GM18907 (cell line): ENCODE results near the gene SLC13A4.
"Not testable (repeated sequence)": the region's sequence is repeated elsewhere in the genome, so short reads cannot be mapped to it uniquely, and the experiment has no call there.

Experiments used
- ATAC-seq: cut with Tn5 transposase; IDR thresholded peaks from one replicate; pipeline ENCODE4 v1.9.1; 2021; ENCODE audit warnings: mild to moderate bottlenecking, moderate library complexity; ENCODE audit not compliant: unreplicated experiment

Gene SLC13A4

DNA sequence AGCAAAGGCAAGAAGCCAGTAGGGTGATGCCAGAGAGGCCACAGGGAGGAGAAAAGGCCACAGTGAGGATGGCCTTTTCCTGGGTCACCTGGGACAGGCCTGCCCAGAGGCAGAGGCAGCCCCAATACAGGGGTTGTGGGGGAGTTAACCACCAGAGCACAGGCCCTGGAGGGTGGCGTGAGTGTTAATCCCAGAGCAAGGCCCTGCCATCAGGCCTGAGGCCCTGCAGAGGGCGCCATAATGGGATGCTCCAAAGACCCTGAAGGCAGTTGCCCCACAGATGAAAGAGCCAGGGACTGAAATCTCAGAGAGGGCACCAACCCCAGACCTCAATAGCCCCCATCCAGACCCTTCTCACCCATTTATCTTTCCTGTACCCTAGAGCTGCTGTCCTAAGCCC lies 23.9 kb downstream of the SLC13A4 start:
- no peak for ATAC-seq

DNA sequence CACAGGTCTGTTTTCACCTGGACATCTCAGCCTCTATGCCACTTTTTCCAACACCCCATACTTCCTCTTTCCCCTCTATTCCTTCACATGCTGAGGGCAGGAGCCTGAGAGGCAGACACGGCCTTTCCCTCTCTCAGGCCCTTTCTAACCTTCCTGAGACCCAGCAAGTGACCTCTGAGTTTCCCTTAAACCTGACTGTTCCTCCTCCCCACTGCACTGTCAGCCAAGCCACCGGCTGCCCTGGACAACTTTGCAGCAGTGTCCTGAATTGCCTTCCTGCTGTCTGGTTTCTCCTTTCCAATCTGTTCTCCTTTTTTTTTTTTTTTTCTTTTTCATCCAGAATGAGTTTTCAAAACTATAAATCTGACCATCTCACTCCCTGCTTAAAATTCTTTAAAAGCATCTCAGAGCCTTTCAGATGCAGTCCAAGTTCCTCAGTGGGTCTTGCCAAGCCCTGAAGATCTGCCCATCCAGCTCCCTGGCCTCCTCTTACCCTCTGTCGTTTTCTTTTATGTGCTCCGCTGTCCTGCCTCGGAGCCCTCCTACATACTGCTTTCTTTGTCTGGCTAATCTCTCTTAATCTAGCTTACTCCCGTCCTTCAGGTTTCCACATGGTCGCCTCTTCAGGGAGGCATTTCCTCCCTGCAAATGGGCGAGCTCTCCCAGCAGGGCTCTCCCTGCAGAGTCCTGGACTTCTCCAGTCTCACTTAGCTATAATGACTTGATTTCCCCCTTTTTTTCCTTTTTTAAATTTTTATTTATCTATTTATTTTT lies 30.5 kb downstream of the SLC13A4 start:
- no peak for ATAC-seq

DNA sequence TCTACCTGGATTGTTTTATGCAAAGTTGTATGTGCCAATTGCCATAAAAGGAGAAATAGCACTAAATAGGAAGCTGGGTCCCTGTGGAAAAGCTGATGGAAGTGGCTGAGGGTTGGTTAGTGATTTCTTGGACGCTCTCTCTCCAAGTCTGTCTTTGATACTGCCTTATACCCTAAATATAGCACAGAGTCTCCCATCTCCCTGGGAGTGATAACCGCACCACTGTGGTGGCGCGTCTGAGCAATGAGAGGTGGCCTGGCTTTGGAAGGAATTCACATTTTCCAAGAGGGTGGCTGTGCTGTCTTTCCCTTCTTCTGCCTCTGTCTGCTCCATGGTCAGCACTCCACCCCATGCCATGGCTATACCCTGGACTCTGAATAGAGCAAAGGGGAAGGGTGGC lies 34.4 kb downstream of the SLC13A4 start:
- ATAC-seq, result no peak

DNA sequence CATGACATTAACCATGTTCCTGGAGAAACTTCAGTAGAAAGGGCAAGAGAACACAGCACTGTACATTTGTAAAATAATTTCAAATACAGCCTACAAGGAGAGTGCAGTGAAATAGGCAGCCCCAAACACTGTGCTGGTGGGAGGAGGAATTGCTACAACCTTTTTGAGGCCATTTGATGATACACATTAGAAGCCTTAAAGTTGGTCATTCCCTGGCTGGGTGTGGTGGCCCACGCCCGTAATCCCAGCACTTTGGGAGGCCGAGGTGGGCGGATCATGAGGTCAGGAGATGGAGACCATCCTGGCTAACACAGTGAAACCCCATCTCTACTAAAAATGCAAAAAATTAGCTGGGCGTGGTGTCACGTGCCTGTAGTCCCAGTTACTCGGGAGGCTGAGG lies 35.4 kb downstream of the SLC13A4 start:
- ATAC-seq, result not testable (repeated sequence)

DNA sequence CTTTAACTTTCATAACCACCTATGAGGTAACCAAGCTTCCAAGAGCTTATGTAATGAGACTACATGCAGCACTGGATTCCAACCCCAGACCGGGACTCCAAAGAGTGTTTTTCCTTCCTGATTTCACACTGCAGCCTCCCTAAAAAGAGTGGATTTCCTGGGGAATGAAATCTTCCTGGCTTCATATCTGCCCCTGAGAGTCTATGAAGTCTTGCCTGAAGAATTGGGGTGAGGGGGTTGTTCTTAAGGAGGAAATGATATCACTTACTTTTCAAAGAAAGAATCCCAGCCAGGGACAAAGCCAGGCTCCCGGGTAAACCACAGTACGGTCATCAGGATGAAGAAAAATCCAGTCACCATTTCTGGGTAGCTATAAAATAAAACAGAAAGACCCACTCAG lies 35.9 kb downstream of the SLC13A4 start:
- ATAC-seq, result no peak

DNA sequence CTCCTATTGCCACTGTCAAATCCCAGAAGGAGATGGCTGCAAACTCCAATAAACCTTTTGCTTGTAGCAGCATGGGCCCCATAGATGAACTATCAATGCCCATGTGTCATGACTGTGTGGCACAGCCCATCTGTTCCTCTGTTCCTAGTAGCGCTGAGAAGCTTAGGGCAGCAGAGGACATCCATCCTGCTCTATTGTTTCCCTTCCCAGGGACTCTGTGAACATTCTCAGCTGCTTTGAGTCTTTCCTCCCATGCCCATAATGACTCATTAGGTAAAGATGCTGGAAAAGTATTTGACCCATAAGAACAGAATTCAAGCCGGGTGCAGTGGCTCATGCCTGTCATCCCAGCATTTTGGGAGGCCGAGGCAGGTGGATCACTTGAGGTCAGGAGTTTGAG lies 37.4 kb downstream of the SLC13A4 start:
- no peak for ATAC-seq

DNA sequence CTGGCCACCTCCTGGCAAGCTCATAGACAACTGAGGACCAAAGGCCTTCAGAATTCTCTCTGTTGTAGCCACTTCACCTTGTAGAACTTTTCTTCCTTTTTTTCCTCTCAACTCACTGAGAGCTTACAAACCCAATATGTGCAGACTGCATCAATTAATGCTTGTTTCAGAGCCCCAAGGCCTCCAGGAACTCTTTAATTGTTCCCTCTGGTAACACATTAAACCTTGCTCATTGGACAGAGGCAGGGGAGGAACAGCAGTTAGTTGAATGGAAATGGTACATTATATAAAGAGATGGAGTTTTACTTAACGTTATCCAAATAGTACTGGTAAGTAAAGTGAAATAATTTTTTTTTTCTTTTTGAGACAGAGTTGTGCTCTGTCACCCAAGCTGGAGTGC lies 40.5 kb downstream of the SLC13A4 start:
- ATAC-seq, result no peak

DNA sequence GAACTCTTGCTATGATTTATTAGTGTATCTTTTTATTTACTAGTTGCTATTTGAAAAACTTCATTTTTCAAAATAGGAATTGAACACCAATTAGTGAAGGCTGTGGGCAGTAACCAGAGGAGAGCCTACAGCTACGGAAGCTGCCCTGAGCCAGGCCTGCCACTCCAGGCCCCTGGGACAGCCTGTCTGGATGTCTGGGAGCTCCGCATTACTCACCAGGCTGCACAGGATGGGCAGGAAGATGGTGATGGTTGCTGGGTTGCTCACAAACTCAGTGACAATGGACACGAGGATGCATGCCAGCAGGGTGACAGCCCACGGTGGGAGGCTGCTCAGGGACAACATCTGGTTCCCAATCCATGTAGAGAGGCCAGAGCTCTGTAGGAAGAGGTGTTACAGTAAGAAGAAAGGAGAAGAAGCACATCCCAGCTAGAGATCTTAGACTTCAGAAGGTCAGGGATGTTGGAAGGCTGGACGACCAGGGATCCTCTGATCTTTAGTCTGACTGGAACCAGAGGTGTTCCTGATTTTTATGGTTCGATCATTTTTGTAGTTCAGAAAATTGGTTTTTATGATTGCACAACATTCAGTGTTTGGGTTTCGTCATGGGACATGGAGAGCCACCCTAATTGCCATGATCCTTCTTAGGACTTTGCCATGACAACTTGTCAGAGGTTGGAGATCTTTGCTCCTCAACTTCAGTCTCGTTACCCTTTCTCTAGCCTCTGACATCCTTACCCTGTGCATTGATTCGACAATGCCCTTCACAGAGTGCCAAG lies 42.5 kb downstream of the SLC13A4 start:
- no peak for ATAC-seq

DNA sequence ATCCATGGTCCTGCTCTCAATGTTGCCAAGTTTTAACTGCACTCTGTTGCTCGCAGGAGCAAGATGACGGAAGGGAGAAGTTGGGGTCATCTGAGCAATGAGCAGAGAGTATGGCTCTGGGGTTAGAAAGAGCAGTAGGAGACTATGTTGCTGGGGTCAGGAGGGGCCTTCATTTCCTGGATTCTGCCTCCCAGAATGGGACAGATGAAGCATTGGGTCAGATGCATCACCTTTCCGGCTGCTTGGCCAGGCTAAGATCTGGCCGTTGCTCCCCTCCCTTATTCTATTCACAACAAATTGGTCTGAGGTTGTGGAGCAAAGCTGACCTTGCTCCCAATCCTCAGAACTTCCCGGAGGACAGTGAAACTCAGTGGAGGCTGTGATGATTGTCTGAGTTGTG lies 43.3 kb downstream of the SLC13A4 start:
- ATAC-seq, result no peak

DNA sequence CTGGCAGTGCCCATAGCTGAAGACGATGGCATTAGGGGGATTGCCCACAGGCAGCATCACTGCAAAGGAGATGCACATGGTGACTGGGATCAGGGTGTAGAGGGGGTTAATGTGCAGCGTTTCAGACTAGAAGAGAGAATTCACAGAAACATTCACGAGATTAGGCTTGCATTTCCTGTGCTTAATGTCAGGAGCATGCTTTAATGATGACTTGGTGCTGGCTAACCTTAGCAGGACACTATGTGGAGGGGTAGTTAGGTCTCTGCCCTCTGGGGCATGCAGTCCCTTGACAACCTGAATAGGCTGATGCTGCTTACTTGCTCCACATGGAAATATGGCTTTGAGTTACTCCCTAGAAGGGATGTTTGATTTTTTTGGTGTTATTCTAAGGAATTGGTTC lies 43.9 kb downstream of the SLC13A4 start:
- no peak for ATAC-seq

DNA sequence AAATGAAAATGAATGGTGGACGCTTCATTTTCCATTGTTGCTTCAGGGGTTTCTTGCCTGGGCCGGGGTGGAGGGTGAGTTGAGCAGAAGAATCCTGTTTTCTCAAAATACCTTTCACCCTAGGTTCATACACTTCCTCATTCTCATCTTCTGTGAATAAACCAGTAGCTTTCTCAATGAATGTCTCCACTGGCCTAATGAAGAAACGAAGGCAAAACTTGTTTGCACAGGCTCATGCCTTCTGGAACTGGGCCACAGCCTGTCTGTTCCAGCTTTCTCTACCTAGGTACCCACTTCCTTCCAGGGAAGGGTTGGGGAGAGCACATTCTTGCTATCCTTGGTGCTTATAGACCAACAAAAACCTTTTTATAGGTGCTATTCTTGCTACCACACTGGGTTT lies 44.4 kb downstream of the SLC13A4 start:
- ATAC-seq, result no peak

DNA sequence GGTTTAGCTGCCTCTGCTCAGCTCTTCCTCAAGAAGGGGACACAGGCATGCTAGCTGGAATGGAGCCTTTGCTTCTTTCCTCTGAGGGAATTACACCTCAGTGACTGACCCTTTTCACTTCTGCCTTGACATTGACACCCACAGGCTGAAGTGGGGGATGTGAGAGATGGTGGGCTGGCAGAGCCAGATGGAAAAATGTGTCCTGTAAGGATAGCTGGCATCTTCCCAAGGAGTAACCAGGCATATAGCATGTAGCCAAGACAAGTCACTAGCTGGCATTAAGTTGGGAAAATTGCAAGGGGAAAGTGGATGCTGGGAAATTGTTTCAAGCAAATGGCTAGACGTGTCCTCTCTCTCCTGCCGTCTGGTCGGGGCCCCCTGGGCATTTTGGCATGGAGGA lies 45.8 kb downstream of the SLC13A4 start:
- ATAC-seq, result no peak

DNA sequence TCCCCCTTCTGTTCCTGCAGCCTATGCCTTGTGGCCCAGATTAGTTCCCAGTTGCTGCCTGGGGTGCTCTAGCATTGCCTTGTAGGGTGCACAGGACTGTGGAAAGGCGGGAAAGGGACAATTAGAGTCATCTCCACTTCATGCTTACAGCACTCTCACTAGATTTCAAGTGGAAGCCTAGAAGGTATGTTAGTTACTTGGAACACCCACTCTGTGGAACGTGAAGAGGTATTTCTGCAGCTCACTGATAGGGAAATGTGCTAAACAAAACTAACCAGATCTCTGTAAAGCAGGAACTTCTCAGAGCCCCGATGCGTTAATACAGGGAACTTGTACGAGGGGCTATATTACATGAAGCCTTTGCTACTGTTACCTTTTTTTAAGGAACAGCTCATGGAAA lies 46.2 kb downstream of the SLC13A4 start:
- no peak for ATAC-seq

DNA sequence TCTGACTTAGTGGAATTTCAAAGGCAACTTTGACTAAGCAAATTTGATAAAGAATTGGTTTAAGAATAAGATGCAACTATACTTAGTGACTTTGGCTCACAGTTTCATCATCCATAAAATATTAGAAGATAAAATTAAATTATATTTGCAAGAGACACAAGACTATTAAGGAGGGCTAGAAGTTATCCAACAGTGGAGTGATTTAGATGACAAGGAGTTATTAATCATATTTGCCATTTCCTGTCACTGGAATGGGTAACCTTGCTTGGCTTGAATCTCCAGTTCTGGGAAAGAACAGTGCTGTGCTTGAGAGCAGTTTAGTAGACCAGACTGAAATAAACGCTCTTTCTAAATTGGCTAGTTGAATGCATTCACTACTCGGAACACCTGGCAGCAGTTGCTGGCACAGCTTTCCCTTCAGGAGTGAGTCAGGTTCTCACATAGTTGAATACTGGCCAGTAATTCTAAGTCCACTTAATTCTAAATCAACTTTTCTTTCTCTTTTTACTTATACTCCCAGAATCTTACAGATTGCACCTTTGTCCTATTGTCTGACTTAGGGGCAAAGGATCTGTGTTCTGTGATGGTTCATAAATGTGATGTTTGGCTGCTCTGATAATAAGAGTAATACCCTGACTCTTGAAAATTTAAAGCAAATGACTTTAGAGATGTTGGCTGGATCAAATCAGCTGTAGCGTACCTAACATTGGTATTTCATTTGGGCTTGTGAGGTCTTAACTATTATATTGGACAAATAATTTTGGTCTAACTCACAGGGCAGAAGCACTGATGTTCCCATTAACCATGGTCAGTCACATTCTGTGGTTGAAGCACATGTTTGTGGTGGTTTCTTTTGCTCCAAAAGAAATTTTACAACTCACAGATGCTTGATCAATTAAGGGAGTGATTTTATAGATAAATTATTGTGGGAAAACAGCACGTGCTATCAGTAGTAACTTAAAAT lies 49.1 kb downstream of the SLC13A4 start:
- no peak for ATAC-seq

DNA sequence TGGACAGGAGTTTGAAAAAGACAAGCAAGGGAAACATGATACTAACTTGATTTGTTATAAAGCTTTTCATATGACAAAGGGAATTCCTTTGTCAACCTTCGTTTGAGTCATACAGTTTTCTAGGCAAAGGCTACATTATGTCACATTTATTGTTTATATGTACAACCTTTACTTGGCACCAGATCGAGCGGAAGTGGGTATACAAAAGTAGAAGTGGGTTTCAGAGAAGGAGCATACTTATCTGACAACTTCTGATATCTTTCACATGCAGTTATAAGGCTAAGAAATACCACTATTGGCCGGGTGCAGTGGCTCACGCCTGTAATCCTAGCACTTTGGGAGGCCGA lies 54.7 kb downstream of the SLC13A4 start:
- ATAC-seq, result no peak

DNA sequence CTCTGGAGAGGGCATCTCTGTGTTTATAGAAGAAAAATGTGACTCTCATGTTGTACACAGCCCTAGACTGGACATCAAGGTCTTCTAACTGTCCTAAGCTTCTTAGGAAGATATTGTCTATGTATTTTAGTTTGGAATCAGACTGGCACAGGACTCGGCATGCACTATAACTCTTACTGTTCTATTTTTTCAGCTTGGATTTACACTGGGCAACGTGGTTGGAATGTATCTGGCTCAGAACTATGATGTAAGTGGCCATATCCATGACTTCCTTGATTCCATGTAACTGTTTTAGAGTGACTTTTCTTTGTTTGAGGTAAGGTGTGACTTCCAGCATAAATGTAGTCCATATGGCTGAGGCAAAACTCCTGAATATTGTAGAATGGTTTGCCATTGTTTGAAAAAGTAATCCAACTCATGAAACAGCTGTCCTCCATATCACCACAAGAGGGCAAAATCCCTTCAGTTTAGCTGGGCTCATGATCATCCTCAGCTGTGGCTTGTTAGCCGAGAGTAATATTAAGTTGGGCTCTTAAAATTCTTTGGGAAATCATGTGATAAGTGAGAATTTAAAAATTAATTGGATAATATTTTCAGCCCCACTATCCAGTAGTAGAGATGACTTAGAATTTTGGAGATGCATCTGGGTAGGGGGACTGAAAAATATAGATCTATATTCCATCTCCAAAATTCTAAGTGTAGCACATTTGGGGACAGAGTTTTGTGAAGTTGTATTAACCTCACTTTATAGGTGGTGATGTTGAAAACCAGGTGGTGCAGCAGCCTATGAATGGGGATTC lies 55.2 kb downstream of the SLC13A4 start:
- ATAC-seq, result peak; percentile 85

DNA sequence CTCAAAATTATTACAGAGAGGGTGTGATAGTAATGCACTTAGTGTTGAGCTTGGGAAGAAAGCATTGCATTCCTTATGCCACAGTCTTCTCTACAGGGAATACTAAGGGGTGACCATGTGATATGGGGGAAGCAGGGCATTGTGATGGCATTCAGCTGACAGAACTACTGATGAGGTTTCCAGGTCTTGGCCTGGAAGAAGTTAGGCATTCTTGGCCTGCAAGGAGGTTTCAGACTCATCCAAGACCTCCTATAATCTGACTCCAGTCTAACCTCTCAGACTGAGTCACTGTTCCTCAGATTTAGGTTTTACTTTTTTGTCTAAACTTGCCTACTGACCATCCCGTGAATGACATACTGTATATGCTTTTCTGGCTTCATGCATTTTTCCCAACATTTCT lies 57.8 kb downstream of the SLC13A4 start:
- no peak for ATAC-seq

DNA sequence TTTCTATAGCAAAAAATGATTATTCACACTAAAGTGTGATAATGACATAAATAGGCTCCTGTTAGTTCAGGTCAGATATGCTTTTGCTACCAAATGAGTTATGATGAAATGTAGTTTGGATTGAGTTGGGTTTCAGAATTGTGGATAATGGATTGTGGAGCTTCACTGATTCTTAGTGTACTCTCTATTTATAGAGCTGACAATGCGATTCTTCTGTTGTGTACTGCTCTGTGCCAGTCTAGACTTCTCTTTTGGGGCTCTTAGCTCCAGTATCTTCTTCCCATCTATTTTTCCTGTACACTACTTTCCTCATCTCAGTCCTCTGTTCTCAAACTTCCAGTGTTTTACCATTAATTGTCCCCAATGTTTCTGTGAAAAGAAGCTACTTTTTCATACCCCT lies 58.2 kb downstream of the SLC13A4 start:
- no peak for ATAC-seq

DNA sequence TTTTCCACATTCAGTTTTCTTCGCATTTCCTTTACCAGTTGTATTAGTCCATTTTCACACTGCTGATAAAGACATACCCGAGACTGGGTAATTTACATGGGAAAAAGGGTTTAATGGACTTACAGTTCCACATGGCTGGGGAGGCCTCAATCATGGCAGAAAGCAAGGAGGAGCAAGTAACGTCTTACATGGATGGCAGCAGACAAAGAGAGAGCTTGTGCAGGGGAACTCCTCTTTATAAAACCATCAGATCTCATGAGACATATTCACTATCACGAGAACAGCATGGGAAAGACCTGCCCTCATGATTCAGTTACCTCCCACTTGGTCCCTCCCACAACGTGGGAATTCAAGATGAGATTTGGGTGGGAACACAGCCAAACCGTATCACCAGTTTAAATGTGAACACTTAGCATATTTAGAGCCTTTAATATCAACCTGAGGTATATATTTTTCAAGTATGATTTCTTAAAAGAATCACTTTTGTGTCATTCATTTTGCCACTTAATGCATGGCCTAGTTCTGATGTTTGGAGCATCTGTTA lies 59.1 kb downstream of the SLC13A4 start:
- ATAC-seq, result not testable (repeated sequence)

DNA sequence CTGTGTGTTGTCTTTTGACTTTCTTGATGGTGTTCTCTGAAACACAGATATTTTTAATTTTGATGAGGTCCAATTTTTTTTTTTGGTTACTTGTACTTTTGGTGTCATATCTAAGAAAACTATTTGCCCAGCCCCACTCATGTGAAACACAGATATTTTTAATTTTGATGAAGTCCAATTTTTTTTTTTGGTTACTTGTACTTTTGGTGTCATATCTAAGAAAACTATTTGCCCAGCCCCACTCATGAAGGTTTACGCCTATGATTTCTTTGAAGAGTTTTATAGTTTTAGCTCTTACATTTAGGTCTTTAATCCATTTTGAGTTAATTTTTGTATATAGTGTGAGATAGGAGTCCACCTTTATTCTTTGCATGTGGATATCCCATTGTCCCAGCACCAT lies 60.4 kb downstream of the SLC13A4 start:
- ATAC-seq, result not testable (repeated sequence)
